HG02970 (cell line): ENCODE results near the gene MRPL41.
"Not testable (repeated sequence)": the region's sequence is repeated elsewhere in the genome, so short reads cannot be mapped to it uniquely, and the experiment has no call there.

Source experiments
- ATAC-seq: cut with Tn5 transposase; IDR thresholded peaks from one replicate; pipeline ENCODE4 v1.9.1; 2021; ENCODE audit warnings: mild to moderate bottlenecking, moderate library complexity, moderate number of reproducible peaks; ENCODE audit not compliant: unreplicated experiment, low FRiP score

The MRPL41 gene

DNA sequence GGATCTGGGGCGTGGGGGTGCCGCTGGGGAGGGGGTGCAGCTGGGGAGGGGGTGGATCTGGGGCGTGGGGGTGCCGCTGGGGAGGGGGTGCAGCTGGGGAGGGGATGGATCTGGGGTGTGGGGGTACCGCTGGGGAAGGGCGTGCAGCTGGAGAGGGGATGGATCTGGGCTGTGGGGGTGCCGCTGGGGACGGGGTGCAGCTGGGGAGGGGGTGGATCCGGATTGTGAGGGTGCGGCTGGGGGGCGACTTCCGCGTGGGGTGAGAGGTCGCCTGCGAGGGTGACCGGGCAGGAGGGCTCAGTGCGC, 768 bp upstream of the MRPL41 start:
- ATAC-seq: not testable (repeated sequence)

- peak; percentile 13 for ATAC-seq
Measured at GRCh38 chr9:137552022-137552768, 516 bp downstream of the MRPL41 start.

DNA sequence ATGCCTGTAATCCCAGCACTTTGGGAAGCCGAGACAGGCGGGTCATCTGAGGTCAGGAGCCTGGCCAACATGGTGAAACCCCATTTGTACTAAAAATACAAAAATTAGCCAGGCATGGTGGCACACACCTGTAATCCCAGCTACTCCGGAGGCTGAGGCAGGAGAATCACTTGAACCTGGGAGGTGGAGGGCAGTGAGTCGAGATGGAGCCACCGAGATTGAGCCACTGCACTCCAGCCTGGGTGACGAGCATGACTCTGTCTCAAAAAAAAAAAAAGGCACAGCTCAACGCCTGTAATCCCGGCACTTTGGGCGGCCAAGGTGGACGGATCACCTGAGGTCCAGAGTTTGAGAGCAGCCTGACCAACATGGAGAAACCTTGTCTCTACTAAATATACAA, 2.0 kb downstream of the MRPL41 start:
- ATAC-seq: not testable (repeated sequence)

GRCh38 chr9:137554349-137554748, 2.7 kb downstream of the MRPL41 start:
- no peak for ATAC-seq

DNA sequence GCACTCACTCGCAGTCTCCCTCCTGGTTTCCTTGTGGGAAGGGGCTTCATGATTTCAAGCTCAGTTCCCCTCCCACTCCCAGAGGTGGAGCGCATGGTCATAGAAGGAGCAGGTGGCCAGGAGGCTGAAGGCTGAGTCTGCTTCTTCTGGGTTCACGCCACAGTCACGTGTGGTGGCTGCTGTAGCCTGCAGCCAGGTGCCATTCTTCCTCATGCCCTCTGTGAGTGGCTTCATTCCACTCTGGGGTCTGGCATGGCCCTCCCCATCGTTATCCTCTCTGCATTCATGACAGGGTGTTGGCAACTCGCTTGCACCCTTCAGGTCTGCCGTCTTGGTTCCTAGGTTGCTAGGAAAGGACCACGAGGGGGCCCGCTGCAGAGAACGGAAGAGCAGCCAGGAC, 3.5 kb downstream of the MRPL41 start:
- ATAC-seq: no peak

DNA sequence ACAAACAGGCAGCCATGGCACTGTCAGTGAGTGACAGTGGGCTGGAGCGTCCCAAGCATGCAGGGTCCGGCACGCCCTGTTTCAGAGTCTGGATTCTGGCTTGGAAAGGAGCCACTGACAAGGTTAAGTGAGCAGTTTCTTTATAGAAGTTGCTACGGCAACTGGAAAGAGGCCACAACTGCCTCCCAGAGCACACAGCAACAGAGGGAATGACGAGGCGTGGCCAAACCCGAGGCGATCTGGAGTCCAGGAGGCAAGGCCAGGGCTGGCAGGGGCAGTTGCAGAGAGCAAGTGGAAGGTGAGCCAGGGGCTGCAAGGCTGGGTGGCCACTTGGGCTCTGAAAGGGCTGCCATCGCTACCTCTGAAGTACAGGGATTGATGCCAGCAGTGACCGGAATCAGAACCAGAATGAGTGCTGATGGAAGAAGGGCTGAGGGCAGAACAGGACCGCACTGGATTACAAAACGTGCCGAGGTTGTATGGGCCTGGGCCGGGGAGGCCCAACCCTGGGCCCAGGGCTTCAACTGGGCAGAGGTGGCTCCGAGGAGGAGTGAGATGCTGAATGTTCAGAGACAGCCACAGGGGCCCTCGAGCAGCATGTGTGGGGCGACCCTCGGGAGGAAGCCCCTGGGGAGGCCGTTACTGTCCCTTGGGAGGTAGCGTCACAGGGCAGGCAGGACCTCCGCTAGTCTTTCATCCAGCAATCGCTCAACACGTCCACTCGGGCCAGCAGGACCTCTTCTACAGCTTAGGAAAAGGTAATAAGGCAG, 4.6 kb downstream of the MRPL41 start:
- ATAC-seq: no peak

GRCh38 chr9:137558127-137558526, 6.4 kb downstream of the MRPL41 start:
- ATAC-seq: no peak

GRCh38 chr9:137564134-137564533, 12.5 kb downstream of the MRPL41 start:
- no peak for ATAC-seq

DNA sequence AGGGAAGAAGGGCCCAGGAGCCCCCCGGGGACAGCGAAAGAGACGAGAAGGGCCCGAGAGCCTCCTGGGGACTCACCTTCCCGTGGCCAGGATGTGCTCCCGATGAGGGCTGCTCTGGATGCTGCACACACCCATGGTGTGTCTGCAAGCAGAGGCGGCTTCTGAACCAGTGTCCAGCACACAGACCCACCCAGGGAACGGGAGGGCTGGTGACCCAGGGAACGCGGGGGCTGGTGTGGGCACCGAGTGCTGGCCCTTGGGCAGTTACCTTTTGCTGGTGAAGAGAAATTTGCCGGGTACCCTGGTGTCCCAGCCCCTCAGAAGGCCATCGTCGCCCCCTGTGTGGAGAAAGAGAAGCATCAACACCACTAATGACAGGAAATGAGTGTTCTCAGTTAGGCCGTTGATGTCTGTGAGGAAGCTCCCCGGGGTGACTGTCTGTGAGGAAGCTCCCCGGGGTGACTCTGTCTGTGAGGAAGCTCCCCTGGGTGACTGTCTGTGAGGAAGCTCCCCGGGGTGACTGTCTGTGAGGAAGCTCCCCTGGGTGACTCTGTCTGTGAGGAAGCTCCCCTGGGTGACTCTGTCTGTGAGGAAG, 13.2 kb downstream of the MRPL41 start:
- ATAC-seq: no peak

GRCh38 chr9:137568445-137568844, 16.8 kb downstream of the MRPL41 start:
- not testable (repeated sequence) for ATAC-seq

DNA sequence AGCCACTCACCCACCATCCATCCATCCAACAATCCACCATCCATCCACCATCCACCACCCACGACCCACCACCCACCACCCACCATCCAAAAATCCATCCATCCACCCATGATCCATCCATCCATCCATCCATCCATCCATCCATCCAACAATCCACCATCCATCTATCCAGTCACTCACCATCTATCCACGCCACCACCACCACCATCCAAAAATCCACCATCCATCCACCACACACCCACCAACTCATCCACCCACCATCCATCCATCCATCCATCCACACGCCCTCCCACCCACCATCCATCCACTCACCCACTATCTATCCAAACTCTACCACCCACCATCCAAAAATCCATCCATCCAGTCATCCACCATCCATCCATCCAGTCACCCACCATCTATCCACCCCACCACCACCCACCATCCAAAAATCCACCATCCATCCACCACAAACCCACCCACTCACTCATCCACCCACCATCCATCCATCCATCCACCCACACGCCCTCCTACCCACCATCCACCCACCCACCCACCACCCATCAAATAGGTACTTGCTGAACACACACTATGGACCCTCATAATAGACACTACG, 18.0 kb downstream of the MRPL41 start:
- no peak for ATAC-seq

- no peak for ATAC-seq
Measured at GRCh38 chr9:137570566-137570965, 18.9 kb downstream of the MRPL41 start.

- ATAC-seq: no peak
Measured at GRCh38 chr9:137574192-137574591, 22.5 kb downstream of the MRPL41 start.

DNA sequence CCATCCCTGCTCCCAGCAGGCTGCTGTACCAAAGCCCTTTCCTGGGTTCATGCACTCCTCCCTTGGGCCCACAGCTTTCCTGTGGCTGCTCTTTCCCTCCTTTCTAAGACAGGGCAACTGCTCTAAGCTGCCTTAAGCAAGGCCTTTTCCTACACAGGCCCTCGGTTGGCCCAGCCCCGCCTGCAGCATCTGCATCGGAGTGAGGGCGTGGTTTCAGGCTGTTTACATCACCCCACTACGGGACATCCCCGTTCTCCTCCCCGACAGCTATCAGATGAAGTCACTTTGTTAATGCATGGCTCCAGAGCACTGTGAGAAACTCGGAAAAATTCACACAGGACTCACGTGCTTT, 23.7 kb downstream of the MRPL41 start:
- ATAC-seq: no peak

DNA sequence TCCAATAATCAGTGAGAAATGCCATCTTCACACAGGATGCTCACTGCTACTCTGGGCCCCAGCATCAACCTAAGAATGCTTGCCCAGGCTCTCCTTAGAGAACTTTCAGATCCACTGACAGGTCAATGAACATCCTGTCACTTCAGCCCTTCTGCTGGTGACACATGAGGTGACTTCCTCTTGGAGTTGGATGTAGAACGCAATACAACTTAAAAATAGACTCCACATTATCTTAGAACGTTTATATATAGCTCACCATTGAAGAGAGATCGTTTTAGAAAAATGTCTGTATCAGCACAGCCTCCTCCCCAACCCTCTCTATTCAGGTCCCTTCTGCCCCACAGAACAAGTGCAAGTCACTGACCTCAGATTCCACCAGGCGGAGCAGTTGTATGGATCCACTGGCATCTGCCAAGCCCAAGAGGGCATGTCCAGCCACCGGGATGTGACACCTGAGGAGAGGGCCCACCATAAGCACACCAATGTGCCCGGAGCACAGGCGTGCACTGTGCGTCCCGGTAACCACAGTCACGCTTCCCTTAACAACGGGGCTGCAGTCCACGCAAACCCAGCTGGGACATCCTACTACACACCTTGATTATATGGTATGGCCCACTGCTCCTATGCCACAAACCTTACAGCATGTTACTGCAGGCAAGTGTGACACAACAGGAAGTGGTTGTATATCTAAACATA, 24.2 kb downstream of the MRPL41 start:
- ATAC-seq: no peak

DNA sequence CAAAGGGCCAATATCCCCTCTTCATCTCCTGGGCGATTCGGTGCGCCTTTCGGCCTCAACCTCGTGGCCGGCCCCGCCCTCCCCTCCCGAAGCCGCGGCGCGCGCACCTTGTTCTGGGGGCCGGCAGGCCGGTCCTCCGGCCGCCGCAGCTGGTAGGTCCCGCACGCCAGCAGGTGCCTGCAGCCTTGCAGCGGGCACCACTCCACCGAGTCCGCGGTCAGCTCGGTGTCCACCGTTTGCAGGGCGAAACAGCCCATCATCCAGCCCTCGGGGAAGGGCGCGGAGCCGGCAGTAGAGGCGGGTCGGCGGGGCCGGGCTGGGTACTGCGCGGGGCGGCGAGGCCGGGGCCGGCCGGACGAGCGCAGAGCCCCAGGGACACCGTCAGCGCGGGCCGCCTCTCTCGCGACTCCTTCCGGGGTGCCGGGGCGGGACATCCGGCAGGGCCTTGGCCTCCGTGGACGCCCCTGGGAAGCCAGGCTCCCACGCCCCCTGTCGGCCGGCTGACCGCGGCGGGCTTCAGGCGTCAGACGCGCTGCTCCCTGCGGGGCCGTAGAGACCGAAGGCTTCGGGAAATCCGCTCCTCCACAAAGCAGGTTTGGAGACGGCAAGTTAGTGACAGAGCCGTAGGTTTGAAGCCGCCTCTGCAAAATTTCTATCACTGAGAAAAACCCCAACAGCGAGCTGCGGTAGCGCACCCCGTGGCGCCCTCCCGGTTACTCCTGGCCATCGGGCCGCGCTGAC, 27.0 kb downstream of the MRPL41 start, which contains the start of gene DPH7:
TSS of gene DPH7 (minus strand) at position 408 of the 741 bp plus-strand sequence. CDS start at position 260, 148 bp downstream.
- peak; percentile 77 for ATAC-seq

DNA sequence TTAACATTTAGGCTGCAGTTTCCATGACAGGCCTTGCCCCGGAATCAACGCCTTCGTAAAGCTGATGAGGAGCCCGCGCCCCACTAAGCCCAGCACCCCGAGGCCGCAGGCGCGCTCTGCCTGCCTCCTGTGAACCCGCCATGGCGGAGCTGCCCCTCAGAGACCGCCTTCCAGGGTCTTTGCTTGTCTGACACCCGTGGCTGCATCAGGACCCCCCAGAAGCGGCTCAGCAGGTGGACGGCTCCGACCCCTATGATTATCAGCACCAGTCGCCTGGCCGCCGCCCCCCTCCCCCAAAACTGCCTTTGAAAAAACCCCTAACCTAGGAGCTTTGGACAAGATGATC, 27.6 kb downstream of the MRPL41 start:
- no peak for ATAC-seq

- ATAC-seq: no peak
Measured at GRCh38 chr9:137580209-137580953, 28.7 kb downstream of the MRPL41 start.

DNA sequence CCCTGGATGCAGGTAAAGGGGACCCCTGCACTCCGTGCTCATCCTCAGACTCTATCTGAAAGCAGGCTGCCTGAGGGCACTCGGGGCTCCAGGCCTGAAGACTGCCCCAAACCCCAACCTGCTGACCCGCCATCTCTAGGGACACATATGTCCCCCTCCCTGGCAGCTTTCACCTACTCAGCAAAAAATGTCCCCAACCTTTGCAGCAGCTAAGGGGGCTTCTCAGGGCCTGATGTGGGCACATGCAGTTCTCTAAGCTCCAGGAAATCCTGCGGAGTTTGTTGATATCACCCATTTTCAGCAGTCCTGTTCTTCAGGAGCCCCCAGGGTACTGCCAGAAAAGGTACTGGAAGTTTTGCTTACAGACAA, 29.3 kb downstream of the MRPL41 start:
- no peak for ATAC-seq
